Measurements from ENCODE around the gene STK32B.

DNA sequence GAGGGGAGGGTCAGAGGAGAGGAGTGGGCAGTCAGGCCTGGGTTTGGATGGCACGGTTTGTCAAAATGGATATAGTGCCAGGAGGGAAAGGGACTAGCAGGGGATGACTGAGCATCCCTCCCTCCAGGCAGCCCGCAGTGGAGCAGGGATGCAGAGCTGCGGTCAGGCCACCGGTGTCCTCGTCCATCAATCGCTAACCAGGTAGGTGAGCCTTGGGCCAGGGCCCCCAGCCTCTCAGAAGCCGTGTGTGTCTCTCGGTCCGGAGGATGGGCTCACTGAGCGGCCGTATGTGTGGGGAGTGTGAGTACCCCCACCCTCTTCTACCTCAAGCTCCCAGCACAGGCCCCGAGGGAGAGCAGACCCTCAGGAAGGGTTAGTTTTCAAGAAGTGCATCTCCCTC lies 31.5 kb upstream of the STK32B start:
- TF ChIP-seq POLR2A (IDR thresholded peaks at IDR 0.05) (no peak), CTCF (IDR thresholded peaks at IDR 0.05) (no peak), POLR2AphosphoS5 (IDR thresholded peaks at IDR 0.05) (no peak)

Measured in upper lobe of left lung (tissue), 4 donors.